IMR-90 (cell line): ENCODE data around the gene RFX3. TPM values are rescaled to one million over a fixed set of nuclear protein-coding genes. Genes with fewer than 3 reads are reported as not detected.

Experiments
- ATAC-seq: fragments of 200-7000 bp; cut with Tn5 transposase; 2 replicates; pipeline ENCODE4 v1.9.1; 2020; ENCODE audit warnings: low read depth, mild to moderate bottlenecking, moderate library complexity
- BruUV-seq: library from RNA; stranded (reverse); fragments of 400-500 nt; replicated peaks from 2 replicates; lab custom pipeline; 2021; lab: Mats Ljungman, UMichigan
- CTCF ChIA-PET: fragments of 300-600 bp; formaldehyde crosslinking; extraction: SDS; loops from one replicate; lab custom pipeline; 2021; ENCODE audit warnings: antibody characterized with exemption; lab: Yijun Ruan, JAX
- POLR2A ChIA-PET: fragments of 300-600 bp; sonication (Branson Sonifier 250); formaldehyde crosslinking; loops from one replicate; lab custom pipeline; 2022; ENCODE audit warnings: antibody characterized with exemption; ENCODE audit not compliant: unreplicated experiment; lab: Charles Lee
- DNase-seq: peaks from one replicate; pipeline ENCODE4 v3.0.0; 2013
- H2AFZ ChIP-seq: replicated peaks from 2 replicates; pipeline ENCODE3; 2013; ENCODE audit warnings: low read length, mild to moderate bottlenecking; ENCODE audit not compliant: poor library complexity
- H2AK5ac ChIP-seq: 2 replicates; pipeline ENCODE4 v1.6.1; 2013; ENCODE audit warnings: low read depth, low read length, inconsistent platforms
- H2AK9ac ChIP-seq: replicated peaks from 2 replicates; pipeline ENCODE3; 2013; ENCODE audit warnings: mild to moderate bottlenecking, low read depth, low read length, moderate library complexity; ENCODE audit not compliant: poor library complexity
- H2BK120ac ChIP-seq: 2 replicates; pipeline ENCODE4 v1.6.1; 2013; ENCODE audit warnings: low read depth, low read length, inconsistent platforms
- H2BK15ac ChIP-seq: 3 replicates; pipeline ENCODE4 v1.6.1; 2013; ENCODE audit warnings: low read depth, low read length, inconsistent platforms
- H2BK20ac ChIP-seq: 2 replicates; pipeline ENCODE4 v1.6.1; 2013; ENCODE audit warnings: low read depth, mild to moderate bottlenecking, inconsistent platforms, low read length, moderate library complexity
- H2BK5ac ChIP-seq: 2 replicates; pipeline ENCODE4 v1.6.1; 2013; ENCODE audit warnings: mild to moderate bottlenecking, low read depth, low read length, inconsistent platforms; ENCODE audit not compliant: poor library complexity, severe bottlenecking
- H3K14ac ChIP-seq: replicated peaks from 2 replicates; pipeline ENCODE4 v1.6.1; 2013; ENCODE audit warnings: low read depth, low read length, inconsistent platforms
- H3K18ac ChIP-seq: 2 replicates; pipeline ENCODE4 v1.6.1; 2013; ENCODE audit warnings: low read depth, low read length, control low read depth
- H3K23ac ChIP-seq: 2 replicates; pipeline ENCODE4 v1.6.1; 2013; ENCODE audit warnings: low read depth, low read length, inconsistent platforms
- H3K27ac ChIP-seq: 2 replicates; pipeline ENCODE4 v1.5.1; 2013; ENCODE audit warnings: mild to moderate bottlenecking, control low read depth, low read length; ENCODE audit not compliant: insufficient read depth
- H3K27me3 ChIP-seq: 2 replicates; pipeline ENCODE4 v1.6.1; 2013; ENCODE audit warnings: low read length; ENCODE audit not compliant: control insufficient read depth, insufficient read depth
- H3K36me3 ChIP-seq: 2 replicates; pipeline ENCODE4 v1.6.1; 2013; ENCODE audit warnings: low read length, mixed read lengths; ENCODE audit not compliant: control insufficient read depth, insufficient read depth
- H3K4ac ChIP-seq: 2 replicates; pipeline ENCODE4 v1.6.1; 2013; ENCODE audit warnings: low read depth, low read length, inconsistent platforms
- H3K4me1 ChIP-seq: 2 replicates; pipeline ENCODE4 v1.6.1; 2013; ENCODE audit warnings: low read length, mixed read lengths; ENCODE audit not compliant: control insufficient read depth, insufficient read depth
- H3K4me2 ChIP-seq: 2 replicates; pipeline ENCODE4 v1.6.1; 2013; ENCODE audit warnings: low read depth, mild to moderate bottlenecking, control low read depth, low read length, moderate library complexity
- H3K4me3 ChIP-seq: 2 replicates; pipeline ENCODE4 v1.5.1; 2013; ENCODE audit warnings: low read depth, mild to moderate bottlenecking, control low read depth, low read length, moderate library complexity; ENCODE audit not compliant: insufficient read depth
- H3K56ac ChIP-seq: 2 replicates; pipeline ENCODE4 v1.6.1; 2013; ENCODE audit warnings: low read length, inconsistent platforms; ENCODE audit not compliant: insufficient read depth; ENCODE audit errors: extremely low read depth
- H3K79me1 ChIP-seq, 2 experiments: 2 replicates each; pipeline ENCODE4 v1.6.1; 2013; ENCODE audit warnings: low read length in 2 of 2, inconsistent platforms in 1 of 2, low read depth in 1 of 2
- H3K9ac ChIP-seq: 2 replicates; pipeline ENCODE4 v1.6.1; 2013; ENCODE audit warnings: low read depth, low read length, control low read depth
- H3K9me1 ChIP-seq: 2 replicates; pipeline ENCODE4 v1.6.1; 2013; ENCODE audit warnings: low read length, inconsistent platforms; ENCODE audit not compliant: insufficient read depth
- H3K9me3 ChIP-seq: 2 replicates; pipeline ENCODE4 v1.6.1; 2013; ENCODE audit warnings: low read length; ENCODE audit not compliant: control insufficient read depth, insufficient read depth
- H4K20me1 ChIP-seq: 2 replicates; pipeline ENCODE4 v1.6.1; 2013; ENCODE audit warnings: low read length, inconsistent platforms; ENCODE audit not compliant: insufficient read depth
- H4K5ac ChIP-seq: 2 replicates; pipeline ENCODE4 v1.6.1; 2013; ENCODE audit warnings: mild to moderate bottlenecking, low read depth, low read length, control low read depth
- H4K8ac ChIP-seq, 2 experiments: 2 replicates each; pipeline ENCODE4 v1.6.1; 2013; ENCODE audit warnings: low read depth in 2 of 2, low read length in 2 of 2, control low read depth in 1 of 2, inconsistent platforms in 1 of 2
- H4K91ac ChIP-seq: 2 replicates; pipeline ENCODE4 v1.6.1; 2013; ENCODE audit warnings: low read depth, low read length, inconsistent platforms; ENCODE audit not compliant: insufficient read depth
- BHLHE40 ChIP-seq: fragments of 150-350 bp; IDR thresholded peaks from 2 replicates; pipeline ENCODE4 v1.6.1; 2016; ENCODE audit warnings: mild to moderate bottlenecking, low read depth, low read length
- CEBPB ChIP-seq: IDR thresholded peaks from 2 replicates; pipeline ENCODE4 v1.6.1; 2012; ENCODE audit warnings: low read depth, low read length, improper control_type of control experiment
- CTCF ChIP-seq: conservative IDR thresholded peaks from 2 replicates; pipeline ENCODE4 v1.5.1; 2012; ENCODE audit warnings: mild to moderate bottlenecking, low read depth, low read length, improper control_type of control experiment
- ELK1 ChIP-seq: fragments of 150-350 bp; IDR thresholded peaks from 2 replicates; pipeline ENCODE4 v1.6.1; 2016; ENCODE audit warnings: low read depth, mild to moderate bottlenecking, low read length, moderate library complexity, borderline replicate concordance
- WGBS, 2 experiments: methylation state at CpG; one replicate each; pipeline versions ENCODE4 v1.1.5 to v1.1.7; 2013; ENCODE audit warnings: missing lambda C conversion rate in 2 of 2; ENCODE audit not compliant: insufficient read length in 1 of 2; ENCODE audit errors: extremely low coverage in 2 of 2; 5-methylcytosine and 5-hydroxymethylcytosine counted together
- dilution Hi-C: fragments of 300-500 bp; cut with HindIII; formaldehyde crosslinking; loops from one replicate; pipeline ENCODE4 v1.14.3; 2018; ENCODE audit warnings: low sequenced_read_pairs; ENCODE audit not compliant: unreplicated experiment
- in situ Hi-C: fragments of 300-500 bp; cut with MboI; formaldehyde crosslinking; loops from 3 replicates; pipeline ENCODE4 v1.14.3; 2019; ENCODE audit warnings: low sequenced_read_pairs, inconsistent platforms, mixed read lengths
- intact Hi-C: fragments of 100-400 bp; cut with micrococcal nuclease; formaldehyde crosslinking; loops from 2 replicates; pipeline ENCODE4 v1.10.0; 2022
- polyA plus RNA-seq, 3 experiments: library from polyadenylated mRNA; depleted of rRNA; stranded (reverse); fragments of >200 nt; gene quantifications; 2 replicates each; pipeline ENCODE4 v1.2.3, GENCODE V29; 2012; ENCODE audit warnings: low replicate concordance in 1 of 3
- total RNA-seq: library from RNA; depleted of rRNA; stranded (reverse); fragments of >200 nt; gene quantifications from 2 replicates; pipeline ENCODE4 v1.2.3, GENCODE V29; 2012

RFX3 gene
- total and polyA plus RNA-seq, 2 of the 4 experiments (the other 2 are of a cell fraction) = 1.7 to 2.7 TPM

DNA sequence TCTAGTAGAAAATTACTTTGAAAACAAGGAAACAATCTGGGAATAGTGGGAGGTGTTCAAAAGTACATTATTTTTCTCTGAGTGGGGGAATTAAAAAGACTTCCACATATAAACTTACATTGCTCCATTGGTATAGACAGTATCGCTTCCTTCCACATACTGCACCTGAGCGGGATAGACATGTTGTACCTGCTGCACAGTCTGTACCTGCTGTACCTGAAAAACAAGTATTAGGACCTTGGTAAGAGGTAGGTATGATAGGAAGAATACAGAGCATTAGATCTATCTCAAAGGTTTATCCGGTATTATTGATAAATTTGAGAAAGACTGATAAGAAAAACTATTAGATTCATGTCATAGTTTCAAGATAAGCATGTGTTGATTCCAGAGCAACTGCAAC, 179.3 kb downstream of the RFX3 start:
- Histone ChIP-seq H4K20me1 (no peaks in the 10 kb centered on the region), H2BK20ac (no peak overlapping the region), H3K4ac (no peak overlapping the region), H3K9me3 (no peaks in the 10 kb centered on the region), H3K9ac (no peak overlapping the region), H3K4me2 (no peak overlapping the region), H4K8ac (no peak overlapping the region), H3K23ac (no peak overlapping the region), H3K4me3 (no peak overlapping the region), H3K27ac (no peak overlapping the region), H3K79me1 (peaks cover 0 to 4% of the 10 kb centered on the region in 2 experiments; a peak in 1 of 4 replicates), H4K5ac (no peak overlapping the region), H3K56ac (no peak overlapping the region), H3K9me1 (peaks cover 2% of the 10 kb centered on the region), H2BK120ac (no peak overlapping the region), H2AFZ (no peak overlapping the region), H3K4me1 (peaks cover 2% of the 10 kb centered on the region; the same call in 1 of the 2 replicates), H3K27me3 (no peaks in the 10 kb centered on the region), H2AK9ac (no peak overlapping the region), H3K14ac (no peak overlapping the region), H2BK15ac (no peak overlapping the region), H4K91ac (no peak overlapping the region), H2BK5ac (no peak overlapping the region), H2AK5ac (no peak overlapping the region), H3K18ac (no peak overlapping the region), H3K36me3 (no peaks in the 10 kb centered on the region)
- CTCF ChIA-PET = interaction anchor here (1.2 kb wide), 1 partner anchor 15 kb away, joined by 6 read pairs; no protein-coding TSS in a partner anchor
- no TSS peak for BruUV-seq
- DNase-seq (no peak), ATAC-seq (no peak)
- POLR2A ChIA-PET = no interaction called here
- WGBS, 2 experiments = no CpG with 5 or more reads among the region's 3 CpGs
- intact Hi-C loops (loop anchor here (10.0 kb wide), 1 partner anchor 178 kb away; the partner anchor contains the start of gene RFX3), dilution Hi-C loops (no loop called here), in situ Hi-C loops (no loop called here)
- no peak for TF ChIP-seq ELK1
- TF ChIP-seq BHLHE40 = no peak
- no peak for TF ChIP-seq CEBPB
- no peak for TF ChIP-seq CTCF
